Stomach (tissue), 9 donors: Measurements from ENCODE around the gene LORICRIN. TPM values are rescaled to one million over a fixed set of nuclear protein-coding genes. Genes with fewer than 3 reads are reported as not detected.

ENCODE experiments used
- DNase-seq, 2 donors: peaks; one replicate each; pipeline versions ENCODE4 v3.0.0 to v3.0.0-alpha.2; 2013 to 2019
- H3K27ac ChIP-seq, 5 donors: fragments of 200-600 bp in 4 of 5; sonication (generic) in 4 of 5; one replicate each; pipeline ENCODE4 v1.5.1; 2013 to 2019; ENCODE audit warnings: mild to moderate bottlenecking in 1 of 5, moderate library complexity in 1 of 5
- H3K27me3 ChIP-seq, 3 donors: fragments of 200-600 bp; sonication (generic); one replicate each; pipeline ENCODE4 v1.5.1; 2017 to 2019; ENCODE audit warnings: mixed run types in 1 of 3
- H3K36me3 ChIP-seq, 4 donors: fragments of 200-600 bp; sonication (generic); 1 replicate in 3 of 4; 2 replicates in 1 of 4; pipeline ENCODE4 v1.5.1; 2016 to 2019
- H3K4me1 ChIP-seq, 4 donors: fragments of 200-600 bp; sonication (generic); one replicate each; pipeline ENCODE4 v1.5.1; 2016 to 2019
- H3K4me3 ChIP-seq, 4 donors: fragments of 200-600 bp; sonication (generic) in 3 of 4; one replicate each; pipeline ENCODE4 v1.5.1; 2016 to 2019; ENCODE audit warnings: mild to moderate bottlenecking in 1 of 4
- H3K9me3 ChIP-seq, 4 donors: fragments of 200-600 bp; sonication (generic); one replicate each; pipeline ENCODE4 v1.5.1; 2016 to 2019
- EP300 ChIP-seq: sonication (generic); formaldehyde crosslinking; IDR thresholded peaks from one replicate; pipeline ENCODE4 v1.6.1; 2017; ENCODE audit warnings: antibody characterized with exemption
- POLR2A ChIP-seq, 4 donors: fragments of 450-650 bp; IDR thresholded peaks; one replicate each; pipeline ENCODE4 v1.6.1; 2016; ENCODE audit warnings: antibody characterized with exemption in 4 of 4, control low read depth in 2 of 4, mild to moderate bottlenecking in 1 of 4, moderate library complexity in 1 of 4
- POLR2AphosphoS5 ChIP-seq, 3 donors: sonication (generic); formaldehyde crosslinking; IDR thresholded peaks; one replicate each; pipeline ENCODE4 v1.6.1; 2016; ENCODE audit warnings: antibody characterized with exemption in 3 of 3
- WGBS, 5 donors: extraction: QIAGEN DNeasy Blood & Tissue Kit in 3 of 5; methylation state at CpG; one replicate each; pipeline versions ENCODE4 v1.1.5 to v1.1.7; 2013 to 2018; 5-methylcytosine and 5-hydroxymethylcytosine counted together
- intact Hi-C: fragments of 100-400 bp; cut with DNase I; formaldehyde crosslinking; loops from one replicate; pipeline ENCODE4 v1.15.1; 2023; ENCODE audit warnings: low total_unique reads
- polyA plus RNA-seq, 3 donors: library from polyadenylated mRNA; stranded (reverse); fragments of 200-250 nt; gene quantifications; one replicate each; pipeline ENCODE4 v1.2.3, GENCODE V29; 2013
- total RNA-seq, 5 donors: library from RNA; depleted of rRNA; stranded (reverse); fragments of >200 nt; gene quantifications; one replicate each; pipeline versions ENCODE4 v1.1.0 to v1.2.3, GENCODE V29; 2014 to 2016
- TF ChIP-seq, protein P1 (sequence below), 7 experiments: fragments of 450-650 bp in 4 of 7; fragments of 200-600 bp in 3 of 7; sonication (generic) in 3 of 7; IDR thresholded peaks; one replicate each; pipeline ENCODE4 v1.5.1; 2016 to 2019; ENCODE audit warnings: antibody characterized with exemption in 7 of 7, control low read depth in 2 of 7, mild to moderate bottlenecking in 1 of 7
- donor health status: healthy with polysubstance abuse.
- donor health status: Bipolar disorder and iron deficiency.
- donor health status: healthy.

The LORICRIN gene
- total and polyA plus RNA-seq, 8 donors = not detected

DNA sequence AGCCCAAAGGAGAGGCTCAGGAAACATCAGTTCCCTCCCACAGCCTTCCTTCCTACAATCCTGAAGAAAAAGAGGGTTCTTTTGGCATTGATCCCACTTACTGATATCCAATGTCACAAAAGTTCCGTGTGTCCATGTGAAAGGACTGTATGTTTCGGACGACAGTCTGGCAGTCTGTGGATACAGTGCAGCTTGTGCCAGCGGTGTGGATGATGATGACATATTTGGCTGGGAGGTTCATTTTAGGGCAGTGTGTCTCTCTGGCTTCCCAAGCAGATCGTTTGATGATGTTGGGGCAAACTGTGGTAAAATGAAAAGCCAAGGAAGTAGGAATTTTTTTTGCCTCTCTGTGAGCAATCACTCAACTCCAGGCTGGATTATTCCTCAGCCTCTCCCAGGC is 42.8 kb downstream of the LORICRIN start:
- H3K4me1 ChIP-seq = no peaks in the 10 kb centered on the region
- 66 to 76% (median 74%) methylated on average over 5 of the region's 5 CpGs for WGBS, 5 donors
- no peak overlapping the region for H3K4me3 ChIP-seq
- H3K36me3 ChIP-seq = no peaks in the 10 kb centered on the region
- H3K9me3 ChIP-seq = no peaks in the 10 kb centered on the region
- peaks cover 0 to 18% (median 0%) of the 10 kb centered on the region in 3 donors for H3K27me3 ChIP-seq
- no peak for DNase-seq
- H3K27ac ChIP-seq = no peak overlapping the region
- TF ChIP-seq EP300 = no peak
- no peak for TF ChIP-seq POLR2A (IDR thresholded peaks at IDR 0.05)
- TF ChIP-seq POLR2AphosphoS5 (IDR thresholded peaks at IDR 0.05) = no peak
- TF ChIP-seq, protein P1, sequence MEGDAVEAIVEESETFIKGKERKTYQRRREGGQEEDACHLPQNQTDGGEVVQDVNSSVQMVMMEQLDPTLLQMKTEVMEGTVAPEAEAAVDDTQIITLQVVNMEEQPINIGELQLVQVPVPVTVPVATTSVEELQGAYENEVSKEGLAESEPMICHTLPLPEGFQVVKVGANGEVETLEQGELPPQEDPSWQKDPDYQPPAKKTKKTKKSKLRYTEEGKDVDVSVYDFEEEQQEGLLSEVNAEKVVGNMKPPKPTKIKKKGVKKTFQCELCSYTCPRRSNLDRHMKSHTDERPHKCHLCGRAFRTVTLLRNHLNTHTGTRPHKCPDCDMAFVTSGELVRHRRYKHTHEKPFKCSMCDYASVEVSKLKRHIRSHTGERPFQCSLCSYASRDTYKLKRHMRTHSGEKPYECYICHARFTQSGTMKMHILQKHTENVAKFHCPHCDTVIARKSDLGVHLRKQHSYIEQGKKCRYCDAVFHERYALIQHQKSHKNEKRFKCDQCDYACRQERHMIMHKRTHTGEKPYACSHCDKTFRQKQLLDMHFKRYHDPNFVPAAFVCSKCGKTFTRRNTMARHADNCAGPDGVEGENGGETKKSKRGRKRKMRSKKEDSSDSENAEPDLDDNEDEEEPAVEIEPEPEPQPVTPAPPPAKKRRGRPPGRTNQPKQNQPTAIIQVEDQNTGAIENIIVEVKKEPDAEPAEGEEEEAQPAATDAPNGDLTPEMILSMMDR (IDR thresholded peaks at IDR 0.05) = no peak
- intact Hi-C loops = no loop called here

DNA sequence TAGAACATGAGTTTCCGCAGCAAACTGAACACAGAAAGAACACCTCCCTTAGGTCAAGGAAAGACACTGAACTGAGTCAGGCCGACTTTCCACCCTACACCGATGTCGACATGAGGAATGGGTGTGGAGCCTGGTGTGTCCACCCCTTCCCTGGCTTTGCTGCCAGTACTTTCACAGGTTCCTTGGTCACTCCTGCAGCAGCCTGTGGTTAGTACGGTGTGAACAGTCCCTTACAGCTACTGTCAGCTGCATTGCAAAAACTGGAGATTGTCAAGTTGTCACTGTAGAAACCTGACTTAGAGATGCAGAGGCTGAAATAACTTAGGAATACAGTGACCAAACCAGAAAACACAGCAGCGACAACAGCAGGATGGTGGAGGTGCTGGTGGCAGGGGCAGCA is 46.2 kb downstream of the LORICRIN start:
- Histone ChIP-seq H3K36me3 (no peaks in the 10 kb centered on the region), H3K27ac (no peak overlapping the region), H3K4me3 (no peak overlapping the region), H3K9me3 (no peaks in the 10 kb centered on the region), H3K27me3 (peaks cover 0 to 28% (median 0%) of the 10 kb centered on the region in 3 donors), H3K4me1 (no peaks in the 10 kb centered on the region)
- 82 to 92% (median 84%) methylated on average over 6 of the region's 6 CpGs for WGBS, 5 donors
- intact Hi-C loops = no loop called here
- DNase-seq = no peak
- TF ChIP-seq, protein P1 (IDR thresholded peaks at IDR 0.05) = no peak
- no peak for TF ChIP-seq POLR2AphosphoS5 (IDR thresholded peaks at IDR 0.05)
- no peak for TF ChIP-seq POLR2A (IDR thresholded peaks at IDR 0.05)

GRCh38 chr1:153306303-153307220 is 47.1 kb downstream of the LORICRIN start:
- 77 to 90% (median 85%) methylated on average over 22 of the region's 22 CpGs for whole genome bisulfite sequencing, 5 donors
- Histone ChIP-seq H3K36me3 (no peaks in the 10 kb centered on the region), H3K27ac (no peak overlapping the region), H3K27me3 (peaks cover 0 to 28% (median 0%) of the 10 kb centered on the region in 3 donors), H3K4me1 (no peaks in the 10 kb centered on the region), H3K9me3 (no peaks in the 10 kb centered on the region), H3K4me3 (no peak overlapping the region)
- intact Hi-C loops = no loop called here
- TF ChIP-seq EP300 = no peak
- no peak for TF ChIP-seq POLR2A (IDR thresholded peaks at IDR 0.05)
- no peak for TF ChIP-seq POLR2AphosphoS5 (IDR thresholded peaks at IDR 0.05)
- DNase-seq = no peak

DNA sequence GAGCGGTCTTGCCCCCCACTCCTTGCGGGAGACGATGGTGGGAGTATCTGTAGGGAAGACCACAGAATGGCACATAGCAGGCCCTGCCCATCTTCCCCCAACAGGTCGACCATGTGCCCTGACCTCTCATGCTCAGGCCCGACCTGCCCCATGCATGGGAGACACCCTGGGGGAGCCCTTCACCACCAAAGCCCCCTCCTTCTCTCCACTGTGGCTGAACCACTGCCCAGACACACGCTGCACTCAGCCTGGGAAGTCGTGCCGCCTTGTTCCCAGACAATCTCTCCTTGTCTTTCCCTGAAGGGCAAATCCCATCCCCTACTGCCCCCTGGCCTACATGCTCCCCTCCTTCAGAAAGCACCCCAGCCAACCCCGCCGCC is 47.7 kb downstream of the LORICRIN start:
- H3K27ac ChIP-seq = no peak overlapping the region
- intact Hi-C loops = no loop called here
- H3K4me3 ChIP-seq = no peak overlapping the region
- H3K27me3 ChIP-seq = peaks cover 0 to 28% (median 0%) of the 10 kb centered on the region in 3 donors
- WGBS, 5 donors = 75 to 88% (median 83%) methylated on average over 9 to 10 of the region's 10 CpGs
- H3K9me3 ChIP-seq = no peaks in the 10 kb centered on the region
- no peaks in the 10 kb centered on the region for H3K36me3 ChIP-seq
- DNase-seq = no peak
- no peaks in the 10 kb centered on the region for H3K4me1 ChIP-seq
- TF ChIP-seq, protein P1 (IDR thresholded peaks at IDR 0.05) = no peak
- no peak for TF ChIP-seq POLR2A (IDR thresholded peaks at IDR 0.05)
- no peak for TF ChIP-seq EP300
- TF ChIP-seq POLR2AphosphoS5 (IDR thresholded peaks at IDR 0.05) = no peak

- Histone ChIP-seq H3K36me3 (no peaks in the 10 kb centered on the region), H3K9me3 (no peaks in the 10 kb centered on the region), H3K4me1 (no peaks in the 10 kb centered on the region), H3K4me3 (no peak overlapping the region), H3K27ac (no peak overlapping the region), H3K27me3 (peaks cover 0 to 28% (median 0%) of the 10 kb centered on the region in 3 donors)
- WGBS, 5 donors = 67 to 79% (median 73%) methylated on average over 2 of the region's 2 CpGs
- TF ChIP-seq, protein P1 (IDR thresholded peaks at IDR 0.05) = no peak
- TF ChIP-seq POLR2A (IDR thresholded peaks at IDR 0.05) (no peak), POLR2AphosphoS5 (IDR thresholded peaks at IDR 0.05) (no peak), EP300 (no peak)
- intact Hi-C loops = no loop called here
- no peak for DNase-seq
These were observed 49.1 kb downstream of the LORICRIN start for GRCh38 chr1:153308540-153308939.
